Stomach (tissue), 4 donors: ENCODE measurements around the gene CLIC3.

Experiments
- EP300 ChIP-seq: sonication (generic); formaldehyde crosslinking; IDR thresholded peaks from one replicate; pipeline ENCODE4 v1.6.1; 2017; ENCODE audit warnings: antibody characterized with exemption
- POLR2A ChIP-seq, 4 donors: fragments of 450-650 bp; IDR thresholded peaks; one replicate each; pipeline ENCODE4 v1.6.1; 2016; ENCODE audit warnings: antibody characterized with exemption in 4 of 4, control low read depth in 2 of 4, mild to moderate bottlenecking in 1 of 4, moderate library complexity in 1 of 4
- POLR2AphosphoS5 ChIP-seq, 3 donors: sonication (generic); formaldehyde crosslinking; IDR thresholded peaks; one replicate each; pipeline ENCODE4 v1.6.1; 2016; ENCODE audit warnings: antibody characterized with exemption in 3 of 3
- TF ChIP-seq, protein P1 (sequence below), 7 experiments: fragments of 450-650 bp in 4 of 7; fragments of 200-600 bp in 3 of 7; sonication (generic) in 3 of 7; IDR thresholded peaks; one replicate each; pipeline ENCODE4 v1.5.1; 2016 to 2019; ENCODE audit warnings: antibody characterized with exemption in 7 of 7, control low read depth in 2 of 7, mild to moderate bottlenecking in 1 of 7

DNA sequence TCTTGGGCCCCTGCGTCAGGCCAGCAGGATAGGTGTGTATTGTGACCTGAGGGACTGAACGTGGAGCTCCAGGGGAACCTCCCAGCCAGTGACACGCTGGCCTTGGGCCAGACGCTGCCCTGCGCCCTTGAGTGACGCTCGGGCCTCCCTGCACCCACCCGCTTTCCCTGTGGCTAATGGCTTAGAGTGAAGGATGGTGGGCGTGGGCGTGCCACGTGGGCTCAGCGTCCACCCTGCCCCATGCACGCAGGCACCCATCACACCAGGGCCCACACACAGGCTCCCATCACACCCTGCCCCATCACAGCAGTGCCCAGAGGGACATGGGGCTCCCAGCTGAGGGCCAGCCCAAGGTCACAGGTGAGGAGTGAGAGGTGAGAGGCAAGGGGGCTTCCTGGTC is 40.7 kb upstream of the CLIC3 start:
- TF ChIP-seq, protein P1, sequence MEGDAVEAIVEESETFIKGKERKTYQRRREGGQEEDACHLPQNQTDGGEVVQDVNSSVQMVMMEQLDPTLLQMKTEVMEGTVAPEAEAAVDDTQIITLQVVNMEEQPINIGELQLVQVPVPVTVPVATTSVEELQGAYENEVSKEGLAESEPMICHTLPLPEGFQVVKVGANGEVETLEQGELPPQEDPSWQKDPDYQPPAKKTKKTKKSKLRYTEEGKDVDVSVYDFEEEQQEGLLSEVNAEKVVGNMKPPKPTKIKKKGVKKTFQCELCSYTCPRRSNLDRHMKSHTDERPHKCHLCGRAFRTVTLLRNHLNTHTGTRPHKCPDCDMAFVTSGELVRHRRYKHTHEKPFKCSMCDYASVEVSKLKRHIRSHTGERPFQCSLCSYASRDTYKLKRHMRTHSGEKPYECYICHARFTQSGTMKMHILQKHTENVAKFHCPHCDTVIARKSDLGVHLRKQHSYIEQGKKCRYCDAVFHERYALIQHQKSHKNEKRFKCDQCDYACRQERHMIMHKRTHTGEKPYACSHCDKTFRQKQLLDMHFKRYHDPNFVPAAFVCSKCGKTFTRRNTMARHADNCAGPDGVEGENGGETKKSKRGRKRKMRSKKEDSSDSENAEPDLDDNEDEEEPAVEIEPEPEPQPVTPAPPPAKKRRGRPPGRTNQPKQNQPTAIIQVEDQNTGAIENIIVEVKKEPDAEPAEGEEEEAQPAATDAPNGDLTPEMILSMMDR (IDR thresholded peaks at IDR 0.05) = no peak
- TF ChIP-seq POLR2A (IDR thresholded peaks at IDR 0.05) (no peak), POLR2AphosphoS5 (IDR thresholded peaks at IDR 0.05) (no peak), EP300 (no peak)
